Measurements from ENCODE around the gene OSBPL7.
"Not testable (repeated sequence)": the region's sequence is repeated elsewhere in the genome, so short reads cannot be mapped to it uniquely, and the experiment has no call there.

The OSBPL7 gene

DNA sequence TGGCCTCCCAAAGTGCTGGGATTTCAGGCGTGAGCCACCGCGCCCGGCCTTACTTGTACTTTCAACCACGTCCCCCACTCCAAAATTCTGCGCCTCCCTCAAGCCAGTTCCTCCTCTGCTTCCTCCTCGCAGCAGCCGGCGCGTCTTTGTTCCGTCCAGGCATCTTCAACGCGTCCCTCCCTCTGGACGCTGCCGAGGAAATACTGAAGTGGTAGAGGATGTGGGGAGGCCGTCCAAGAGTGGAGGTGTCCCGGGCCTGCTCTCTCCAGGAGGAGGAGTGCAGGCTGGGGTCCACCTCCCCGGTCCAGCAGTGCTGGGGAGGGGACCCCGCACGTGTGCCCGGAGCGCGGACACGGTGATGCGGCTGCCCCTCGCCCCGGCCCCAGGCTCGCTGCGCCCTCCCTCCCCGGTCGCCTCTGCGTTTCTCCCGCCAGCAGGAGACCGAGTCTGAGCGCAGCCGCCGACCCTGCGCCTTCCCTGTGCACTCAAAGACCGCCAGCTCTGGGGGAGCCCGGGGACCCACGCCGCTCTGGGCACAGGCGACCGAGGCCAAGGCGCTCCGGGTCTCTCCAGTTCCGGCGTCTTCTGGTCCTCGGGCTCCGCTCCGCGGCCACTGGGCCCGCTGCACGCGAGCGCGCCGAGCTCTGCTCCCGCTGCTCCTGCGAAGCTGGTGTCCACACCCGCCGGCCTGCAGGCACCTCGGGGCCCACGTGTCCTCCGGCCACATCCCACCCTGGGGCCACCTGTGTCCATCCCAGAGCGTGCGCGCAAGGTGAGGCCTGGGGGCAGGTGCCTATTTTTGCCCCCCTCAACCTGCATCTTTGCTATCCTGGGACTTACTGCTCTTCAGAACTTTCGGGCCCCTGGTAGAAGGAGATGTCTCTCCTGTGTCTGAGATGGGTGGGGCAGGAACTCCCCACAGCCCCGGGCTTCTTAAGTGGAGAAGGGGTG, 31.7 kb downstream of the OSBPL7 start:
- H3K4me1 ChIP-seq = peaks cover 11% of the 10 kb centered on the region
- H3K4me2 ChIP-seq = peak overlapping the region; percentile 63
- 0 out of 2 replicates have a peak, but pooled peaks cover 4% of the 10 kb centered on the region for H4K20me1 ChIP-seq
- peak overlapping the region; percentile 50 for H3K4me3 ChIP-seq
- no peaks in the 10 kb centered on the region for H3K9me3 ChIP-seq
- H3K27me3 ChIP-seq = peaks cover 47% of the 10 kb centered on the region
- H3K9ac ChIP-seq = no peak overlapping the region
- no peak for TF ChIP-seq Cebpa-rat (IDR thresholded peaks at IDR 0.05)
- no peaks in the 10 kb centered on the region for H3K36me3 ChIP-seq
- H3K27ac ChIP-seq = no peak overlapping the region

DNA sequence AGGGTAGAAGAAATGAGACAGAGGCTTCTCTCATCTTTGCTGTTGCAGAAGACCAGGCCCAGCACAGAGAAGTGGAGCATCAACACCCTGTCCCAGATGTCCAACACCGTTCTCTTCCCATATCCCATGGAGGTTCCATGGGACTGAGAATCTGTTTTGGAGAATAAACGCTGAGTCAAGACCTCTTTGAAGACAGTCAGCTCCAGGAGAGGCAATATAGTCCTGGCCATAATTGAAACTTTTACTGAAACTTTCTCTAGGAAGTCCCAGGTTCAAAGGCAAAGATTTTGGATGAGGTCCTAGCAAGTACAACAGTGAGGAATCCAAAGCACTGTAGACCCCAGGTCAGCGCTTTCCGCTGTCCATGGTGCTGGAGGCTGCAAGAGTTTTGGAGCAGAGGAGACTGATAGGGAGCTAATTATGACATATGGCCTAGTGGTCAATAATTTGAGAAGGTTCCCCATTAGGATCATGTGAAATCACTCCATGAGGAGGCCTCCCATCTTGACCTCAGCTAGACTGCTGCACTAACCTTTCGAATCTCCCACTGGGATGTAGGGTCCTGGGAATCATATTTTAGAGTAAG, 36.0 kb downstream of the OSBPL7 start:
- Histone ChIP-seq H3K27ac (no peak overlapping the region), H3K4me3 (no peak overlapping the region), H3K36me3 (no peaks in the 10 kb centered on the region), H3K27me3 (peaks cover 45% of the 10 kb centered on the region), H3K4me1 (0 out of 2 replicates have a peak, but pooled peaks cover 4% of the 10 kb centered on the region), H3K4me2 (no peak overlapping the region), H4K20me1 (no peaks in the 10 kb centered on the region), H3K9me3 (no peaks in the 10 kb centered on the region), H3K9ac (no peak overlapping the region)
- no peak for TF ChIP-seq Cebpa-rat (IDR thresholded peaks at IDR 0.05)

DNA sequence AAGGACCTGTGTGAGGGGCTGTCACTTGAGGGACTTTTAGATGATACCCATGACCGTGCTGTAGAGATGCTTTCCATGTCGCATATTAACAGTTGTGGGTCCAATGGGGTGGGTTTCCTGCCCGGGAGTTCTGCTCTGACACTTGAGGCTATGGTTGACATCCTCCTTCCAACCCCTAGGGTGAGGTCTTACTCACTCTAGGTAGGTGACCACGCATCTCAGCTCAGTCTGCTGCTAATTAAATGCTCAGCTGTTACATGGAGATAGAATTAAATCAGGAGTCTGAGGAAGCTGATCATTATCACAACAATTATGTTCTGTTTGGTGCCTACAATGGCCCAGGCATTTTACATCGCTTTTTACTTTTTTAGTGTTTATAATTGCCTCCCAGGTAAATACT, 40.2 kb downstream of the OSBPL7 start:
- Histone ChIP-seq H3K4me3 (no peak overlapping the region), H3K9ac (no peak overlapping the region), H3K27me3 (peaks cover 11% of the 10 kb centered on the region; the same call in 1 of the 2 replicates), H3K36me3 (no peaks in the 10 kb centered on the region), H3K27ac (no peak overlapping the region), H3K9me3 (no peaks in the 10 kb centered on the region), H3K4me2 (no peak overlapping the region), H3K4me1 (no peaks in the 10 kb centered on the region), H4K20me1 (no peaks in the 10 kb centered on the region)
- TF ChIP-seq Cebpa-rat (IDR thresholded peaks at IDR 0.05) = no peak

DNA sequence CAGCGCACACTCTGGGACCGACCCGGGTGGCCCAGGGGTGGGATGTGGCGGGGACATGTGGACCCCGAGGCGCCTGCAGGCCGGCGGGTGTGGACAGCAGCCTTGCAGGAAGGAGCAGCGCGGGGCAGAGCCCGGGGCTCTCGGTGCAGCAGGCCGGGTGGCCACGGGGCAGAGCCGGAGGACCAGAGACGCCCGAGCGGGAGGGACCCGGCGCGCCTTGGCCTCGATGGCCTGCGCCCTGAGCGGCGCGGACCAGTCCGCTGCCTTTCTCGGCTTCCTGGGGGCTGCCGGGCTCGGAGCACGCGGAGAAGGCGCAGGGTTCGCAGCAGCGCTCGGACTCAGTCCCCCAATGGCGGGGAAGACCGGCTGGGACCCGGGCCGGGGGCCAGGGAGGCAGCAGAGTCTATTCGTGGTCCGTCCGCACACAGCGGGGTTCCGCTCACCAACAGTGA, 43.4 kb downstream of the OSBPL7 start:
- 0 out of 2 replicates have a peak, but pooled peaks cover under 1% of the 10 kb centered on the region for H3K9me3 ChIP-seq
- no peak for TF ChIP-seq Cebpa-rat (IDR thresholded peaks at IDR 0.05)
- H3K36me3 ChIP-seq = no peaks in the 10 kb centered on the region
- H3K4me3 ChIP-seq = no peak overlapping the region
- H3K27ac ChIP-seq = no peak overlapping the region
- H3K4me2 ChIP-seq = no peak overlapping the region
- no peak overlapping the region for H3K9ac ChIP-seq
- H3K4me1 ChIP-seq = no peaks in the 10 kb centered on the region
- no peaks in the 10 kb centered on the region for H4K20me1 ChIP-seq
- peaks cover 11% of the 10 kb centered on the region; the same call in 1 of the 2 replicates for H3K27me3 ChIP-seq

DNA sequence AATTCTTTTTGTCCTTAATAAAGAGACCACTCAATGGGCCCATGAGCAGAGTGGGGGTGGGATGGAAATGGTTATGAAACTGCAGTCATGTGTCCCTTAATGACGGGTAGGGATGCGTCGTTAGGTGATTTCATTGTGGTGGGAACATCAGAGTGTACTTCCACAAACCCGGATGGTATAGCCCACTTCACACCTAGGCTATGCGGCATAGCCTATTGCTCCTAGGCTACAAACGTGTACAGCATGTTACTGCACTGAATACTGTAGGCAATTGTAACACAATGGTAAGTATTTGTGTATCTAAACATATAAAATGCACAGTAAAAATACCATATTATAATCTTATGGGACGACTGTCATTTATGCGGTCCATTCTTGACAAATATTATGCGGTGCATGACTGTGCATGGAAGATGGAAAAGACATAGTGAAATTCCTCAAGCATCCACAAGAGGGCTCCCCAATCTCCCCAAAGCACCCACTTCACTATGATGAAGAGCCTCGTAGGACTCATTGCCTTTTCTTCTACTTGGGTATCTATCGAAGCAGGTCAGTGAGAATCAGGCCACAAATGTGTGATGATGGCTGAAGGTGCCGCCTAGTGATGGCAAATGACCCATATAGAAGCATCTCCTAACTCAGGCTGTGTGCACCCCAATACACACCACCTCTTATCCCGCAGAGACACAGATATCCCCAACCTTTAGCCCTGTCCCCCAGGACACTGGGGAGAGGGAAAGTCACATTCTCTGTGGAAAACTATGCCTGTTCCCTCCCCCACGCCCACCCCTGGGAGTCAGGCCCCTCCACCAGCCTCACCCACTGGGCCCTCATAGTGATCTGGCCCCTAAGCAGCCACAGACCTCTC, 45.0 kb downstream of the OSBPL7 start:
- Histone ChIP-seq H3K4me3 (no peak overlapping the region), H3K9me3 (peaks cover 17% of the 10 kb centered on the region), H3K36me3 (no peaks in the 10 kb centered on the region), H3K27me3 (peaks cover 7% of the 10 kb centered on the region; the same call in 1 of the 2 replicates), H3K4me1 (no peaks in the 10 kb centered on the region), H3K4me2 (no peak overlapping the region), H4K20me1 (no peaks in the 10 kb centered on the region), H3K27ac (no peak overlapping the region), H3K9ac (no peak overlapping the region)
- TF ChIP-seq Cebpa-rat (IDR thresholded peaks at IDR 0.05) = no peak

DNA sequence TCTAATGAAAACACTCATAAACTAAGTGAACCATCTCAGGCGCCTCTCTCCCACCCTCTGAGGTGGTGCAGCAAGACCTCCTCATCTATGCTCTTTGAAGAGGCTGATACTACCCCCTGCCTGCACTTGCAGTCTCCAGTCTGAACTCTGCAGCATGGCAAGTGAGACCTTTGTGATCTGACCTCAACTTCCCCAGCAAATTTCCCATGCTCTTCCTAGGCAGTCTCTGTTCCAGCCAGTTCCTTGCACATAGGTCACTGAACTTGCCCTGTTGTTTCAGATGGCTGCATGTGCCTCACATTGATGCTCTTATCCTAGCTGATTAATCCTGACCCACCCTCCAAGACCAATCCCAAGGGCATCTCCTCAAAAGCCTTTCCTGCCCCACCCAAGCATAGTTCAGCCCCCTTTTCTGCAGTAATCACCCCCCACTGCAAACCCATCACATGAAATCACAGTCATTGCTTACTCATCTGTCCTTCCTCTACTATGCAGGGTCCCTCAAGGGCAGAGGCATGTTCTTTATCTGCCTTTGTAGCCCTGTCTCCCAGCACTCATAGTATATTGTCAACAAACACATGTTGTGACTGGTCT, 46.5 kb downstream of the OSBPL7 start:
- no peak for TF ChIP-seq Cebpa-rat (IDR thresholded peaks at IDR 0.05)
- Histone ChIP-seq H3K27me3 (no peaks in the 10 kb centered on the region), H3K4me1 (no peaks in the 10 kb centered on the region), H3K4me2 (no peak overlapping the region), H3K36me3 (no peaks in the 10 kb centered on the region), H3K27ac (no peak overlapping the region), H3K4me3 (no peak overlapping the region), H4K20me1 (no peaks in the 10 kb centered on the region), H3K9ac (no peak overlapping the region), H3K9me3 (peaks cover 30% of the 10 kb centered on the region)

DNA sequence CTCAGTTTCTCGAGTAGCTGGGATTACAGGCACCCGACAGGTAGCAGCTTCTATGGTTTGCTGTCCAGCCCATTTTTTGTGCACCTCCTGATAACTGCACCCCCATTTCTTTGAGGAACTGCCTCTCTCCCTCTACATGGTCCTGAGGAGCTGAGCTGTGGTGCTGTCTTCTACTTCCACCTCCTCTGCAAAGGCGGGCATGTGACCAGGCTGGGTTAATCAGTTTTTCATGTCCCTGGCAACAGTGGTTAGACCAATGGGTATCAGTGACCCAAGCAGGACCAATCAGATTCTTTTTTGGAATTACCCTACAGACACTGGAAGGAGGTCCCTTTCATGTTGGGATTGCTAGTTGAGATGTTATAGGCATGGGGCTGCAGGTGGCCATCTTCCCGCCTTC, 47.3 kb downstream of the OSBPL7 start:
- no peak overlapping the region for H3K27ac ChIP-seq
- no peak for TF ChIP-seq Cebpa-rat (IDR thresholded peaks at IDR 0.05)
- no peak overlapping the region for H3K9ac ChIP-seq
- no peaks in the 10 kb centered on the region for H4K20me1 ChIP-seq
- H3K4me1 ChIP-seq = no peaks in the 10 kb centered on the region
- no peaks in the 10 kb centered on the region for H3K36me3 ChIP-seq
- H3K4me2 ChIP-seq = no peak overlapping the region
- no peak overlapping the region for H3K4me3 ChIP-seq
- H3K9me3 ChIP-seq = peaks cover 37% of the 10 kb centered on the region
- H3K27me3 ChIP-seq = no peaks in the 10 kb centered on the region

DNA sequence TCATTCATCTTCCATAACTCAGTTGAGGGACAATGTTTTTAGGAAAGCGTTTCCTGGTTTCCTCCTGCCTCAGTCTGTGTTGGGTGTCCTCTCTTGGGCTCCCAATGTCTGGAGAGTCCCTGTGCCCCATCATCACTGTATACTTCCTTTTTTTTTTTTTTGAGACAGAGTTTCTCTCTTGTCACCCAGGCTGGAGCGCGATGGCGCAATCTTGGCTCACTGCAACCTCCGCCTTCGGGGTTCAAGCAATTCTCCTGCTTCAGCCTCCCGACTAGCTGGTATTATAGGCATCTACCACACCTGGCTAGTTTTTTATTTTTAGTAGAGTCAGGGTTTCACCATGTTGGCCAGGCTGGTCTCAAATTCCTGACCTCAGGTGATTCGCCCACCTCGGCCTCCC, 47.9 kb downstream of the OSBPL7 start:
- H3K27ac ChIP-seq, H3K4me3 ChIP-seq, H3K27me3 ChIP-seq, H3K4me2 ChIP-seq, H3K4me1 ChIP-seq, H4K20me1 ChIP-seq, H3K9ac ChIP-seq, H3K36me3 ChIP-seq: not testable (repeated sequence)
- peaks cover 37% of the 10 kb centered on the region for H3K9me3 ChIP-seq

DNA sequence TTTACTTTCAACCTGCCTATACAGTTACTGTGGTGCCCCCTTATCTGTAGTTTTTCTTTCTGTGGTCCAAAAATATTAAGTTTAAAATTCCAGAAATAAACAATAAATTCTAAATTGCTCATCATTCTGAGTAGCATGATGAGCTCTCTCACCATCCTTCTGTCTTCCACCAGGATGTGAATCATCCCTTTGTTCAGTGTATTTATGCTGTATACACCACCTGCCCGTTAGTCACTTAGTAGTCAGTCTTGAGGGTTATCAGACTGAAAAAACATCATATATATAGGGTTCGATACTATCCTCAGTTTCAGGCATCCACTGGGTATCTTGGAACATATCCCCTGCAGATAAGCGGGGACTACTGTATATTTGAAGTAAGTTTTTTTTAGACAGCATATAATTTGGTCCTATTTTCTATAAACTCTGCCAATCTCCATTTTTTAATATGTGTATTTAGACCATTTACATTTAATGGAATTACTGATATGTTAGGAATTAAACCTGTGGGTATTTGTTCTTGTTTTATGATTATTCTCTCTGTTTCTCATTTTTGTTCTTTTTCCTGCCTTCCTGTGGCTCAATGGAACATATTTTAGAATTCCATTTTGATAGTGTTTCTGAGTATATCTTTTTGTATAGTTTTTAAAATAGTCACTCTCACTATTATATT, 57.5 kb downstream of the OSBPL7 start:
- TF ChIP-seq Cebpa-rat (IDR thresholded peaks at IDR 0.05) = no peak
- H3K9ac ChIP-seq = no peak overlapping the region
- H3K27ac ChIP-seq = no peak overlapping the region
- H3K27me3 ChIP-seq = no peaks in the 10 kb centered on the region
- no peak overlapping the region for H3K4me2 ChIP-seq
- H3K9me3 ChIP-seq = peaks cover 75% of the 10 kb centered on the region
- no peaks in the 10 kb centered on the region for H3K36me3 ChIP-seq
- no peaks in the 10 kb centered on the region for H3K4me1 ChIP-seq
- no peak overlapping the region for H3K4me3 ChIP-seq
- H4K20me1 ChIP-seq = no peaks in the 10 kb centered on the region

Data from BLaER1 (cell line).